Erythroblast (primary cell): ENCODE results near the gene RAB29.

Experiments
- GATA1 ChIP-seq: IDR thresholded peaks from 2 replicates; pipeline ENCODE4 v1.6.1; 2011; ENCODE audit warnings: low read depth, mild to moderate bottlenecking, control low read depth, low read length, moderate library complexity
- POLR2A ChIP-seq: IDR thresholded peaks from 2 replicates; pipeline ENCODE4 v1.6.1; 2011; ENCODE audit warnings: mild to moderate bottlenecking, low read length

DNA sequence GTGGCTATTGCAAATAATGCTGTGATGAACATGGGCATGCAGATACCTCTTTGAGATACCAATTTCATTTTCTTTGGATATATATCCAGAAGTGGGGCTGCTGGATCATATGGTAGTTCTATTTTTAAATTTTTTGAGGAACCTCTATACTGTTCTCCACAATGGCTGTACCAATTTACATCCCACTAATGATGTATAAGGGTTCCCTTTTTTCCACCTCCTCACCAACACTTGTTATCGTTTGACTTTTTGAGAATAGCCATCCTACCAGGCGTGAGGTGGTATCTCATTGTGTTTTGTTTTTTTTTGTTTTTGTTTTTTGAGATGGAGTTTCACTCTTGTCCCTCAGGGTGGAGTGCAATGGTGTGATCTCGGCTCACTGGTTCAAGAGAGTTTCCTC is 18.7 kb downstream of the RAB29 start:
- TF ChIP-seq GATA1: no peak
- no peak for TF ChIP-seq POLR2A
